Panc1 (cell line): Measurements from ENCODE around the gene CWC27. TPM values are rescaled to one million over a fixed set of nuclear protein-coding genes. Genes with fewer than 3 reads are reported as not detected.

Experiments
- ATAC-seq: fragments of 200-7000 bp; cut with Tn5 transposase; 2 replicates; pipeline ENCODE4 v1.9.1; 2020; ENCODE audit warnings: mild to moderate bottlenecking, moderate library complexity
- BruUV-seq: library from RNA; stranded (reverse); fragments of 400-500 nt; replicated peaks from 2 replicates; lab custom pipeline; 2021; lab: Mats Ljungman, UMichigan
- CTCF ChIA-PET: fragments of 300-600 bp; sonication (Branson Sonifier 250); formaldehyde crosslinking; loops from one replicate; lab custom pipeline; 2022; ENCODE audit warnings: antibody characterized with exemption; lab: Charles Lee
- POLR2A ChIA-PET: fragments of 300-600 bp; sonication (Branson Sonifier 250); formaldehyde crosslinking; loops from one replicate; lab custom pipeline; 2022; ENCODE audit warnings: antibody characterized with exemption; lab: Charles Lee
- DNase-seq: peaks from one replicate; pipeline ENCODE4 v3.0.0-alpha.2; 2010; ENCODE audit warnings: low read depth, low spot score
- H3K27ac ChIP-seq: 2 replicates; pipeline ENCODE4 v1.5.1; 2011; ENCODE audit warnings: mild to moderate bottlenecking, low read length, inconsistent platforms
- H3K27me3 ChIP-seq: fragments of 200-500 bp; sonication (Bioruptor generic); 2 replicates; pipeline ENCODE4 v1.6.0; 2014; ENCODE audit warnings: low read length, inconsistent platforms; ENCODE audit not compliant: control insufficient read depth, insufficient read depth
- H3K36me3 ChIP-seq: fragments of 200-500 bp; sonication (Bioruptor generic); 2 replicates; pipeline ENCODE4 v1.5.1; 2014; ENCODE audit warnings: inconsistent platforms, mild to moderate bottlenecking, low read length, moderate library complexity; ENCODE audit not compliant: control insufficient read depth, insufficient read depth
- H3K4me1 ChIP-seq: 2 replicates; pipeline ENCODE4 v1.5.1; 2011; ENCODE audit warnings: inconsistent platforms, mild to moderate bottlenecking, low read length, moderate library complexity; ENCODE audit not compliant: control insufficient read depth, insufficient read depth
- H3K4me3 ChIP-seq, 2 experiments: 2 replicates each; pipeline ENCODE4 v1.5.1; 2011 to 2012; ENCODE audit warnings: low read depth in 2 of 2, low read length in 2 of 2, mild to moderate bottlenecking in 2 of 2, inconsistent platforms in 1 of 2, moderate library complexity in 1 of 2
- H3K9me3 ChIP-seq: fragments of 200-500 bp; sonication (Bioruptor generic); 2 replicates; pipeline ENCODE4 v1.5.1; 2014; ENCODE audit warnings: low read depth, mild to moderate bottlenecking, inconsistent platforms, low read length, moderate library complexity; ENCODE audit not compliant: control insufficient read depth, insufficient read depth
- POLR2AphosphoS5 ChIP-seq: IDR thresholded peaks from 2 replicates; pipeline ENCODE4 v1.6.1; 2012; ENCODE audit warnings: mild to moderate bottlenecking, low read depth, low read length, moderate library complexity
- SIN3A ChIP-seq: IDR thresholded peaks from 2 replicates; pipeline ENCODE4 v1.6.1; 2012; ENCODE audit warnings: low read depth, mild to moderate bottlenecking, low read length, moderate library complexity, borderline replicate concordance; ENCODE audit not compliant: insufficient read depth
- TCF7L2 ChIP-seq: IDR thresholded peaks from 2 replicates; pipeline ENCODE4 v1.6.1; 2011; ENCODE audit warnings: mild to moderate bottlenecking, low read depth, low read length, inconsistent platforms
- in situ Hi-C: cut with HindIII; loops from 2 replicates; pipeline ENCODE4 v1.10.0; 2016; ENCODE audit warnings: low sequenced_read_pairs, low pct_unique_long_range_greater_than_20kb
- intact Hi-C: fragments of 100-400 bp; cut with micrococcal nuclease; formaldehyde crosslinking; loops from one replicate; pipeline ENCODE4 v1.10.0; 2022; ENCODE audit not compliant: unreplicated experiment
- total RNA-seq: library from RNA; stranded (reverse); gene quantifications from one replicate; pipeline ENCODE4 v1.2.1, GENCODE V29; 2021; ENCODE audit not compliant: unreplicated experiment
- TF ChIP-seq, protein P1 (sequence below): fragments of 450-650 bp; IDR thresholded peaks from 2 replicates; pipeline ENCODE4 v1.5.1; 2017; ENCODE audit warnings: mild to moderate bottlenecking
- TF ChIP-seq, protein P2 (sequence below), 2 experiments: IDR thresholded peaks; 2 replicates each; pipeline ENCODE4 v1.6.1; 2011 to 2012; ENCODE audit warnings: low read depth in 2 of 2, control low read depth in 1 of 2, low read length in 1 of 2, mild to moderate bottlenecking in 1 of 2, moderate library complexity in 1 of 2; ENCODE audit not compliant: insufficient read depth in 1 of 2

Gene CWC27
- total RNA-seq, 1 experiment from 2014 or later: 19.7 TPM

DNA sequence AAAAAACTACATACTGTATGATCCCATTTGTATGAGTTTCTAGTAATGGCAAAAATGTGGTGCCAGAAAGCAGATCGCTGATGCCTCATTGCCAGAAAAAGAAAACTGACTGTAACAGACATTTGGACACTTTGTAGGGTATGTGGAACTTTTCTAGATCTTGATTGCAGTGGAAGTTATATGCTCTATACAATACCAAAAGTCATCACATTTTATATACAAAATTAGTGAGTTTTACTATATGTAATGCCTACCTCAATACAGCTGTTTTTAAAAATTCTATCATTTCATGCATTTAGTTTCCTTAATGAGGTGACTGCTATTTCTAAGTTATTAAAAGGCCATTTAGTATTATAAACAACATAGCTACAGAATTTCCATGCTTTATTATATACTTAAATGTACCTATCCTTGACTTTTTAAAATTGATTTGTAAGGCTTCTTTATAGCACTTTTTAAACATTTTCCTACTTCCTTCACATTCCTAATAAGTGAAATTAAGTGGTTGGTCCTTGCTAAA is 199.9 kb downstream of the CWC27 start:
- DNase-seq (no peak), ATAC-seq (no peak)
- no peak overlapping the region for H3K4me3 ChIP-seq
- H3K4me1 ChIP-seq: no peaks in the 10 kb centered on the region
- in situ Hi-C loops: no loop called here
- no TSS peak for BruUV-seq
- peaks cover 10% of the 10 kb centered on the region; the same call in 1 of the 2 replicates for H3K9me3 ChIP-seq
- CTCF ChIA-PET: no interaction called here
- no peak for TF ChIP-seq SIN3A
- TF ChIP-seq POLR2AphosphoS5: no peak
- TF ChIP-seq, protein P1, sequence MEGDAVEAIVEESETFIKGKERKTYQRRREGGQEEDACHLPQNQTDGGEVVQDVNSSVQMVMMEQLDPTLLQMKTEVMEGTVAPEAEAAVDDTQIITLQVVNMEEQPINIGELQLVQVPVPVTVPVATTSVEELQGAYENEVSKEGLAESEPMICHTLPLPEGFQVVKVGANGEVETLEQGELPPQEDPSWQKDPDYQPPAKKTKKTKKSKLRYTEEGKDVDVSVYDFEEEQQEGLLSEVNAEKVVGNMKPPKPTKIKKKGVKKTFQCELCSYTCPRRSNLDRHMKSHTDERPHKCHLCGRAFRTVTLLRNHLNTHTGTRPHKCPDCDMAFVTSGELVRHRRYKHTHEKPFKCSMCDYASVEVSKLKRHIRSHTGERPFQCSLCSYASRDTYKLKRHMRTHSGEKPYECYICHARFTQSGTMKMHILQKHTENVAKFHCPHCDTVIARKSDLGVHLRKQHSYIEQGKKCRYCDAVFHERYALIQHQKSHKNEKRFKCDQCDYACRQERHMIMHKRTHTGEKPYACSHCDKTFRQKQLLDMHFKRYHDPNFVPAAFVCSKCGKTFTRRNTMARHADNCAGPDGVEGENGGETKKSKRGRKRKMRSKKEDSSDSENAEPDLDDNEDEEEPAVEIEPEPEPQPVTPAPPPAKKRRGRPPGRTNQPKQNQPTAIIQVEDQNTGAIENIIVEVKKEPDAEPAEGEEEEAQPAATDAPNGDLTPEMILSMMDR: no peak
- no peak for TF ChIP-seq TCF7L2
- TF ChIP-seq, protein P2, sequence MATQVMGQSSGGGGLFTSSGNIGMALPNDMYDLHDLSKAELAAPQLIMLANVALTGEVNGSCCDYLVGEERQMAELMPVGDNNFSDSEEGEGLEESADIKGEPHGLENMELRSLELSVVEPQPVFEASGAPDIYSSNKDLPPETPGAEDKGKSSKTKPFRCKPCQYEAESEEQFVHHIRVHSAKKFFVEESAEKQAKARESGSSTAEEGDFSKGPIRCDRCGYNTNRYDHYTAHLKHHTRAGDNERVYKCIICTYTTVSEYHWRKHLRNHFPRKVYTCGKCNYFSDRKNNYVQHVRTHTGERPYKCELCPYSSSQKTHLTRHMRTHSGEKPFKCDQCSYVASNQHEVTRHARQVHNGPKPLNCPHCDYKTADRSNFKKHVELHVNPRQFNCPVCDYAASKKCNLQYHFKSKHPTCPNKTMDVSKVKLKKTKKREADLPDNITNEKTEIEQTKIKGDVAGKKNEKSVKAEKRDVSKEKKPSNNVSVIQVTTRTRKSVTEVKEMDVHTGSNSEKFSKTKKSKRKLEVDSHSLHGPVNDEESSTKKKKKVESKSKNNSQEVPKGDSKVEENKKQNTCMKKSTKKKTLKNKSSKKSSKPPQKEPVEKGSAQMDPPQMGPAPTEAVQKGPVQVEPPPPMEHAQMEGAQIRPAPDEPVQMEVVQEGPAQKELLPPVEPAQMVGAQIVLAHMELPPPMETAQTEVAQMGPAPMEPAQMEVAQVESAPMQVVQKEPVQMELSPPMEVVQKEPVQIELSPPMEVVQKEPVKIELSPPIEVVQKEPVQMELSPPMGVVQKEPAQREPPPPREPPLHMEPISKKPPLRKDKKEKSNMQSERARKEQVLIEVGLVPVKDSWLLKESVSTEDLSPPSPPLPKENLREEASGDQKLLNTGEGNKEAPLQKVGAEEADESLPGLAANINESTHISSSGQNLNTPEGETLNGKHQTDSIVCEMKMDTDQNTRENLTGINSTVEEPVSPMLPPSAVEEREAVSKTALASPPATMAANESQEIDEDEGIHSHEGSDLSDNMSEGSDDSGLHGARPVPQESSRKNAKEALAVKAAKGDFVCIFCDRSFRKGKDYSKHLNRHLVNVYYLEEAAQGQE (IDR thresholded peaks at IDR 0.05; ENCODE audit: insufficient read depth in 1 of 2, low read depth in 2 of 2, low read length in 1 of 2): no peak
- no peaks in the 10 kb centered on the region for H3K27me3 ChIP-seq
- no peaks in the 10 kb centered on the region for H3K36me3 ChIP-seq
- intact Hi-C loops: loop anchor here (10.0 kb wide), 1 partner anchor 236 kb away; no protein-coding TSS in a partner anchor
- POLR2A ChIA-PET: no interaction called here
- no peak overlapping the region for H3K27ac ChIP-seq

DNA sequence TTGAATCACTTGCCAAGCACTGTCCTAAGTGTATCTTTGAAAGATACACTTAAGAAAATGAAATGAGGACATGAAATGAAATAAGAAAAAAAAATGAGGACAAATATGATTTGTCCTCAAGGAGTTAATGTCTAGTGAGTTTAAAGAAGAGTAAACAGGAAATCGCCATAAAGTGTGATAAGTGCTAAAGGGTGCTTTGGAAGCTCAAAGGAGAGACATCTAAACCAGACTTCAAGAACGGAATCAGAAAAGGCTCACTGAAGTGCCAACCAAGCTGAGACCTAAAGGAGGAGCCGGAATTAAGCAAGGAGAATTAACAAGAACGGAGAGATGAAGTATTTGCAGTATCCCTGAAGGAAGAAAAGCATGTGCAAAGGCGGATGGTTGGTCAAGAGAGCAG is 200.8 kb downstream of the CWC27 start:
- no peaks in the 10 kb centered on the region for H3K4me1 ChIP-seq
- POLR2A ChIA-PET: no interaction called here
- BruUV-seq: no TSS peak
- H3K4me3 ChIP-seq: no peak overlapping the region
- H3K27me3 ChIP-seq: no peaks in the 10 kb centered on the region
- no peaks in the 10 kb centered on the region for H3K36me3 ChIP-seq
- DNase-seq (no peak), ATAC-seq (no peak)
- TF ChIP-seq, protein P2 (IDR thresholded peaks at IDR 0.05; ENCODE audit: insufficient read depth in 1 of 2, low read depth in 2 of 2, low read length in 1 of 2): no peak
- TF ChIP-seq, protein P1: no peak
- TF ChIP-seq TCF7L2 (no peak), POLR2AphosphoS5 (no peak), SIN3A (no peak)
- in situ Hi-C loops (no loop called here), intact Hi-C loops (loop anchor here (10.0 kb wide), 1 partner anchor 235 kb away; no protein-coding TSS in a partner anchor)
- CTCF ChIA-PET: no interaction called here
- H3K9me3 ChIP-seq: peaks cover under 1% of the 10 kb centered on the region; the same call in 1 of the 2 replicates
- H3K27ac ChIP-seq: no peak overlapping the region
